Stimulated activated CD4-positive, alpha-beta T cell treated with anti-CD3 and anti-CD28 coated beads, Interleukin-4, amount 100 ng/mL, for 24 hours (primary cell): ENCODE results near the gene NIPA2.

Experiments used
- DNase-seq: peaks from one replicate; pipeline ENCODE4 v3.0.0-alpha.2; 2020

Gene NIPA2

GRCh38 chr15:22844421-22845288, 6.2 kb downstream of the NIPA2 start:
- DNase-seq = no peak

DNA sequence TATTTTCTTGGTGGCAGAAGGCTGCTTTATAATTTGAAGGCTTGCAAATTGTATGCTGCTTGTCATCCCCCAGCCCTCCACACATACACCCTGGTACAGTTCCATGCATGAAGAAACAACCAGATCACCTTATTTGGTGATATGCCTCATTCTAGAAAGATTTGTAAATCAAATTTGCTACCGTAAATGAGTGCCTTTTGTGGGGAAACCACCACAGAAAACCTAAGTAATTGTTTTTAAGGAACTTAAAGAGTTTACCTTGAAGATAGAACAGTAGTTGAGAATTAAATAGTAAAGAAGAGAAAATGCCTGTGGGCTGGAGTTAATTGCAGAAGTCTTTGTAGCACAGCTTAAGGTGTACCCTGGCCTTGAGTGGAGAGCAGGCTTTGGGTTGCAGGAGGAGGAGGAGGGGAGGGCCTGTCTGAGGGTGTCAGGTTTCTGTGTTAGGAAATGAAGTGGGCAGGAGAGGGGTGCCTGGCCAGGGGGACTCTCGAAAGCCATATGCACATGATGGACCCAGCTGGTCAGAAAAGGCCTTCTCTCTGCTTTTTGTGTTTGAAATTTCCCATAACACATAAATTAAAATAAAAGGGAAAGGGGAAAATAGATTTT, 6.9 kb downstream of the NIPA2 start:
- DNase-seq = no peak

- DNase-seq = no peak
Measured at GRCh38 chr15:22846073-22846472, 7.6 kb downstream of the NIPA2 start.

- DNase-seq = no peak
Measured at GRCh38 chr15:22850055-22850454, 11.6 kb downstream of the NIPA2 start.

DNA sequence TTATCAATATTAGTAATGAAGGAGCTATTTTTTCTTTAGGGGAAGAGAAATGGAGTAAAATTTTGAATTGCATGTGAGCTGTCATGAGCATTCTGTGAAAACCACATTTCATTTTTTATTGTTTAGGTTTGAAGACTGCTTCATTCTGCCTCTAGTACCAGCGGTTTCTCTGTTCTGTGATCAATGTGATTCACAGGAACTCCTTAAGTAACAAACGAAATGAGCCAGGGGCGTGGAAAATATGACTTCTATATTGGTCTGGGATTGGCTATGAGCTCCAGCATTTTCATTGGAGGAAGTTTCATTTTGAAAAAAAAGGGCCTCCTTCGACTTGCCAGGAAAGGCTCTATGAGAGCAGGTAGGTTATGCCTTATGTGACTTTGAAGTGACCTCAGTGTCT, 13.0 kb downstream of the NIPA2 start:
- DNase-seq = no peak

- no peak for DNase-seq
Measured at GRCh38 chr15:22855791-22856190, 17.3 kb downstream of the NIPA2 start.

- DNase-seq = no peak
Measured at GRCh38 chr15:22856659-22857058, 18.2 kb downstream of the NIPA2 start.

DNA sequence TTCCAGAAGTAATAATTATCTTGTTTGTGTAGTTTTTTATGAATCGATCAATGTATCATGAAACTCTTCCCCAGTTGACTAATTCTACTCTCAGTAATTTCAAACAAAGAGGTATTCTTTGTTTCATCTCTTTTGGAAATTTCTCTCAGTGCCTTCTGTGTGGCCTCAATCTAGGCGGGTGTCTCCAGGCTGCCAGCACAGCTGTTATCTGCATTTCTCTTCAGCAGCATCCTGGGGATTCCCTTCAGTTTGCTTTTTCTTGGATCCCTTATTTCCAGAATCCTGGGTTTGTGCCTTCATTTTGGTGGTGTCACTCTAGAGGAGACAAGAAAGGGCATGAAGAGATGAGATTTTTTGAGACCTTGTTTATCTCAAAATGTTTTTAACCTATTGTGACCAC, 22.7 kb downstream of the NIPA2 start:
- DNase-seq = no peak

GRCh38 chr15:22863356-22863755, 24.9 kb downstream of the NIPA2 start:
- no peak for DNase-seq

DNA sequence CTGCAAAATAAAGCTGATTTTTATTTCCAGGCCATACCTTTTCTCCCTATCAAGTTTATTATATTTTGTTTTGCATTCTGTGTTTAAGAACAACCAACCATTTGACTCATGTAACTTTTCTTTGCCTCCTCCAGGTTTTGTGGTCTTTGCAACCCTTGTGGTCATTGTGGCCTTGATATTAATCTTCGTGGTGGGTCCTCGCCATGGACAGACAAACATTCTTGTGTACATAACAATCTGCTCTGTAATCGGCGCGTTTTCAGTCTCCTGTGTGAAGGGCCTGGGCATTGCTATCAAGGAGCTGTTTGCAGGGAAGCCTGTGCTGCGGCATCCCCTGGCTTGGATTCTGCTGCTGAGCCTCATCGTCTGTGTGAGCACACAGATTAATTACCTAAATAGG, 27.6 kb downstream of the NIPA2 start:
- DNase-seq = no peak

- no peak for DNase-seq
Measured at GRCh38 chr15:22867886-22868285, 29.4 kb downstream of the NIPA2 start.

DNA sequence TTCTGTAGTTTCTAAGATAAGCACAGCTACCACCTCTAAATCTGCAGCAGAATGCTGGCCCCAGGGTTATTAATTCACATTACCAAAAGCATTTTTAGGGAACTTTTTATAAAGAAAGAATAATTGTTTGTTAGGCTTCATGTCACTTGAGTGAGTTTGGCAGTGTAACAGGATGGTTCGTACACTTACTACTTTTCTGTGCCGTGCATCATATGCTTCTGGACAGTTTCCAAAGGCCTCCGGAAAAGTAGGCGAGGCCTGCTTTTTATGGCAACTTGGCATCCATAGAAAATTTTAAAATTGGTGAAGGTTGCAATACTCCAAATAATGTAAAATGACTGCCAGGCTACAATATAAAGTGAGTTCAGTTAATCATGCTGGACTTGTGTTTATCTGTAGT, 30.0 kb downstream of the NIPA2 start:
- DNase-seq = no peak

GRCh38 chr15:22868928-22869327, 30.5 kb downstream of the NIPA2 start:
- DNase-seq = no peak

- no peak for DNase-seq
Measured at GRCh38 chr15:22869856-22870255, 31.4 kb downstream of the NIPA2 start.

- DNase-seq = no peak
Measured at GRCh38 chr15:22870865-22871264, 32.4 kb downstream of the NIPA2 start.

GRCh38 chr15:22871481-22872086, 33.1 kb downstream of the NIPA2 start:
- DNase-seq = no peak

DNA sequence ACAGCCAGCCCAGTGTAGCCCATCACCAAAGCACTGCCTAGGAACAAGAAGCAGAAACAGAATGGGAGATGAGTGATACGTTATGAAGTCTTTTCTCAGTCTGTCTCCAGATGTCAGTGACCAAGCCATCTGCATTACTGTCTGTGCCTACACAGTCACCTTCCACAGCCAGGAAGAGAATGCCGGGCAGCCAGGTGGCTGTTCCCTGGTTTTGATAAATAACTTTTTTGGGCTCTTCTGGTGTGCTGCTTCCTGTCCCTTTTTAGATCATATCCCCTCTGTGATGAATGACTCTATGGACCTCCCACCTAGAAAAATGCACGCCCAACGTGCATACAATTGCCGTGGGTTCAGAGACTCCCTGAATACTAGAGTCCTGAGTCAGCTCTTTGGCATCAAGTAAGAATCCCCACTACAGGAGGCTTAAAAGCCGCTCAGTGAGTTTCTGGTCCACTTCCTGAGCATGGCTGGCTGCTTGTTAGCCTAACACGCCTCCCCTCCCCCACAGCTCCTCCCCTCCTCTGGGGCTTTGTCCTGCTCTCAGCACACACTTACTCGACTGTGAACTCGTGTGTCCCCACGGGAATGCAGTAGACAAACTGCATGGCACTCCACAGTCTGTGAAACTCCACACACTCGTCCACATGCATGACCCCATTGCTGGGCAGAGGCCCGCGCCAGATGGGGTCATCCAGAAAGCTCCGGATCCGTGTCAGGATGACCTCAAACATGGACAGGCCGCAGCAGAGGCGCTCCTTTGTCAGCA, 34.7 kb downstream of the NIPA2 start:
- no peak for DNase-seq

DNA sequence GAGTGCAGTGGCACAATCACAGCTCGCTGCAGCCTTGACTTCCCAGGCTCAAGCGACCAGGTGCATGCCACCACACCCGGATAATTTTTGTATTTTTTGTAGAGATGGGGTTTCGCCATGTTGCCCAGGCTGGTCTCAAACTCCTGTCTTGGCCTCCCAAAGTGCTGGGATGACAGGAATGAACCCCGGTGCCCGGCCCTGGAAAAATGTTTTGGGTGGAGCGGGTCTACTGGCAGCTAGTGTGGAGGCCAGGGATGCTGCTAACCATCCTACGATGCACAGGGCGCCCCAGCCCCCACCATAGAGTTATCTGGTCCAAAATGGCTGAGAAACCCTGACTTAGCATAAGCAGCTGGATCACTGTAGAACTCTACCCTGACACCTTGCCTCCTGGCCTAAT, 35.4 kb downstream of the NIPA2 start:
- no peak for DNase-seq

DNA sequence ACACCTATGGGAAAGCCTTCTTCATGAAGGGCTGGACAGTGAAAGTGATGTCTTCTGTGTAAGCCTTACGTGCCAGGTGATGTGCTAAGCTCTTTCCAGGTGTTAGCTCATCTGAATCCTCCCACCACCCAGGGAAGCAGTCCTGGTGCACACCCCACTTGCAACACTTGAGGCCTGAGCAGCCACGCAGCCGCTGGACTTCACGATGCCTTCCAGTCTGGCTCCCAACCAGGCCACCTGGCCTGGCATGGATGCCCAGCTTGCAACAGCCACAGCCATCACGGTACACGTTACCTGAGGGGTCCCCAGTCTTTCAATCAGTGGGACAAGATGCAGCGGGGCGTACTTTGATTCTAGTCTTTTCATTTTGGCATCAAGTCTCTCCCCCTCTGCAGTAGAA, 35.8 kb downstream of the NIPA2 start:
- DNase-seq = no peak

GRCh38 chr15:22874966-22875365, 36.5 kb downstream of the NIPA2 start:
- DNase-seq = no peak

DNA sequence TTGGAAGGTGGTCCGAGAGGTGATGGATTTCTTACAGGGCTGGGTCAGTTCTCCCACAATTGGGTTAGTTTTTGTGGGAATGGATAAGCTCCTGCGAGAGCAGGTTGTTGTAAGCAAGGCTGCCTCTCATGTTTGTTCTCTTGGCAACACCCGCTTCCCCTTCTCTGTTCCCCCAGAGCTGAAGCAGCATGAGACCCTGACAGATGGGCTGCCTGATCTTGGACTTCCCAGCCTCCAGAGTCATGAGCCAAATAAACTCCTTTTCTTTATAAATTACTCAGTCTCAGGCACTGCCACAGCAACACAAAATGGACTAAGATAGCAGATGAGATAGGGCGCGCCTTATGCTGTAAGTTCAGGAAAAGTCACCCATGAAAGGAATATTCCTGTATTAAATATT, 38.7 kb downstream of the NIPA2 start:
- DNase-seq = no peak

DNA sequence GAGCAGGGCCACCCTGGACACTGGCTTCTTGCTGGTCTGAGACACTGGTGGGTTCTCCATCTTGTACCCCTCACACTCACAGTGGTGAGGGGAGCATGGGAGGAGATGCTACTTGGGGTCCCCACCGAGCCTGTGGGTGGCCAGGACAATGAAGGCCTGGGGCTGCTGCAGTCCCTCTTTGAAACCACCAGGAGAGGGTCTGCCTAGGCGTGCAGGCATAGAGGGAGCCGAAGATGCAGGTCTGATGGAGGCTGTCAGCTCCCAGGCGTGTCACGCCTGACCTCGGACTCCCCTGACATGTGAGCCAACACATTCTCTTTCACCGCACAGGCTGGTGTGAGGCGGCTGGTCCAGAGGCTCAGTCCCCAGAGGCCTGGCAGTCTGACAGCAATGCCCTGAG, 39.1 kb downstream of the NIPA2 start:
- DNase-seq = no peak

GRCh38 chr15:22878103-22878502, 39.6 kb downstream of the NIPA2 start:
- no peak for DNase-seq
